OCI-LY3 (cell line): ENCODE measurements around the gene FAM163B.

Experiments
- H2AFZ ChIP-seq: fragments of 200-600, 300-600 bp; shearing (Covaris generic); 2 replicates; pipeline ENCODE4 v1.6.0; 2014; ENCODE audit warnings: antibody characterized with exemption, low read depth, low read length
- H3K27ac ChIP-seq: fragments of 200-600, 300-600 bp; sonication (generic); 2 replicates; pipeline ENCODE4 v1.5.1; 2014; ENCODE audit warnings: mild to moderate bottlenecking, low read length, moderate library complexity, mixed read lengths
- H3K27me3 ChIP-seq: fragments of 200-600, 300-600 bp; sonication (generic); 2 replicates; pipeline ENCODE4 v1.6.1; 2014; ENCODE audit warnings: low read depth, low read length, mixed read lengths
- H3K36me3 ChIP-seq: fragments of 200-600, 300-600 bp; sonication (generic); replicated peaks from 2 replicates; pipeline ENCODE3; 2014; ENCODE audit warnings: low read depth, low read length, mixed read lengths
- H3K4me1 ChIP-seq: fragments of 300-600, 200-600 bp; sonication (generic); 2 replicates; pipeline ENCODE4 v1.6.1; 2014; ENCODE audit warnings: low read length, mixed read lengths
- H3K4me2 ChIP-seq: fragments of 200-600, 300-600 bp; sonication (generic); 2 replicates; pipeline ENCODE4 v1.6.1; 2014; ENCODE audit warnings: low read length, mixed read lengths
- H3K4me3 ChIP-seq: fragments of 300-600, 200-600 bp; sonication (generic); 2 replicates; pipeline ENCODE4 v1.5.1; 2014; ENCODE audit warnings: antibody characterized with exemption, mild to moderate bottlenecking, low read length, moderate library complexity
- H3K79me2 ChIP-seq: fragments of 300-600, 200-600 bp; shearing (Covaris generic); 2 replicates; pipeline ENCODE4 v1.6.1; 2014; ENCODE audit warnings: mild to moderate bottlenecking, low read length, mixed read lengths
- H3K9ac ChIP-seq: fragments of 300-600, 200-600 bp; shearing (Covaris generic); 2 replicates; pipeline ENCODE4 v1.6.0; 2014; ENCODE audit warnings: mild to moderate bottlenecking, low read length, moderate library complexity
- H3K9me3 ChIP-seq: fragments of 200-600, 300-600 bp; shearing (Covaris generic); 2 replicates; pipeline ENCODE4 v1.6.1; 2014; ENCODE audit warnings: low read length, mixed read lengths; ENCODE audit not compliant: insufficient read depth
- H4K20me1 ChIP-seq: fragments of 200-600, 300-600 bp; sonication (generic); 2 replicates; pipeline ENCODE4 v1.6.1; 2016; ENCODE audit warnings: low read length, mixed read lengths; ENCODE audit not compliant: insufficient read depth
- CTCF ChIP-seq: fragments of 200-600, 300-600 bp; sonication (generic); IDR thresholded peaks from 2 replicates; pipeline ENCODE4 v1.5.1; 2014; ENCODE audit warnings: antibody characterized with exemption, low read length, low read depth
- EZH2phosphoT487 ChIP-seq: fragments of 200-600 bp; shearing (Covaris generic); IDR thresholded peaks from 2 replicates; pipeline ENCODE4 v1.6.1; 2018; ENCODE audit warnings: antibody characterized with exemption, mixed run types, low read depth

FAM163B gene

GRCh38 chr9:133632806-133633680 lies 23.9 kb upstream of the FAM163B start:
- H3K4me1 ChIP-seq = no peaks in the 10 kb centered on the region
- H3K9ac ChIP-seq = no peak overlapping the region
- no peaks in the 10 kb centered on the region for H4K20me1 ChIP-seq
- H3K79me2 ChIP-seq = no peaks in the 10 kb centered on the region
- 0 out of 2 replicates have a peak, but pooled peaks cover 5% of the 10 kb centered on the region for H3K27me3 ChIP-seq
- H2AFZ ChIP-seq = no peak overlapping the region
- no peaks in the 10 kb centered on the region for H3K36me3 ChIP-seq
- H3K27ac ChIP-seq = no peak overlapping the region
- TF ChIP-seq CTCF (no peak), EZH2phosphoT487 (no peak)
- no peaks in the 10 kb centered on the region for H3K9me3 ChIP-seq
- H3K4me2 ChIP-seq = no peak overlapping the region
- no peak overlapping the region for H3K4me3 ChIP-seq

GRCh38 chr9:133631111-133631510 lies 21.9 kb upstream of the FAM163B start:
- Histone ChIP-seq H3K4me2 (no peak overlapping the region), H3K4me3 (no peak overlapping the region), H3K27ac (no peak overlapping the region), H3K36me3 (no peaks in the 10 kb centered on the region), H2AFZ (no peak overlapping the region), H3K27me3 (peaks cover 14% of the 10 kb centered on the region; the same call in 1 of the 2 replicates), H4K20me1 (no peaks in the 10 kb centered on the region), H3K9ac (no peak overlapping the region), H3K4me1 (no peaks in the 10 kb centered on the region), H3K9me3 (no peaks in the 10 kb centered on the region), H3K79me2 (no peaks in the 10 kb centered on the region)
- no peak for TF ChIP-seq EZH2phosphoT487
- TF ChIP-seq CTCF = no peak

- peaks cover 14% of the 10 kb centered on the region; the same call in 1 of the 2 replicates for H3K27me3 ChIP-seq
- no peaks in the 10 kb centered on the region for H4K20me1 ChIP-seq
- H3K79me2 ChIP-seq = no peaks in the 10 kb centered on the region
- no peaks in the 10 kb centered on the region for H3K9me3 ChIP-seq
- H3K4me1 ChIP-seq = no peaks in the 10 kb centered on the region
- no peak overlapping the region for H3K4me2 ChIP-seq
- no peak overlapping the region for H3K9ac ChIP-seq
- no peaks in the 10 kb centered on the region for H3K36me3 ChIP-seq
- TF ChIP-seq EZH2phosphoT487 (no peak), CTCF (no peak)
- no peak overlapping the region for H2AFZ ChIP-seq
- H3K4me3 ChIP-seq = no peak overlapping the region
- no peak overlapping the region for H3K27ac ChIP-seq
Observed at GRCh38 chr9:133629221-133630110, 20.3 kb upstream of the FAM163B start.

- Histone ChIP-seq H3K9me3 (no peaks in the 10 kb centered on the region), H3K36me3 (no peaks in the 10 kb centered on the region), H3K4me1 (no peaks in the 10 kb centered on the region), H3K27me3 (peaks cover 14% of the 10 kb centered on the region; the same call in 1 of the 2 replicates), H3K79me2 (no peaks in the 10 kb centered on the region), H2AFZ (no peak overlapping the region), H3K4me3 (no peak overlapping the region), H3K27ac (no peak overlapping the region), H3K9ac (no peak overlapping the region), H3K4me2 (no peak overlapping the region), H4K20me1 (no peaks in the 10 kb centered on the region)
- no peak for TF ChIP-seq CTCF
- TF ChIP-seq EZH2phosphoT487 = no peak
Observed at GRCh38 chr9:133628766-133629165, 19.6 kb upstream of the FAM163B start.
